Neutrophil (primary cell): ENCODE measurements around the gene CMSS1.

Source experiments
- H3K27ac ChIP-seq: fragments of 200-600 bp; sonication (generic); 2 replicates; pipeline ENCODE4 v1.5.1; 2016; ENCODE audit warnings: mild to moderate bottlenecking, moderate library complexity
- H3K27me3 ChIP-seq: fragments of 200-600 bp; sonication (generic); 2 replicates; pipeline ENCODE4 v1.6.0; 2016; ENCODE audit warnings: mild to moderate bottlenecking
- H3K36me3 ChIP-seq: fragments of 200-600 bp; sonication (generic); 2 replicates; pipeline ENCODE4 v1.5.1; 2017
- H3K4me1 ChIP-seq, 2 experiments: fragments of 200-600 bp in 1 of 2; sonication (generic) in 1 of 2; 1 replicate in 1 of 2; 2 replicates in 1 of 2; pipeline versions ENCODE4 v1.5.1 to v1.6.1; 2013 to 2016; ENCODE audit warnings: low read depth in 1 of 2, low read length in 1 of 2, mild to moderate bottlenecking in 1 of 2, moderate library complexity in 1 of 2; ENCODE audit not compliant: control insufficient read depth in 1 of 2, insufficient read depth in 1 of 2
- H3K4me3 ChIP-seq, 2 experiments: fragments of 200-600 bp in 1 of 2; sonication (generic) in 1 of 2; 1 replicate in 1 of 2; 2 replicates in 1 of 2; pipeline ENCODE4 v1.5.1; 2013 to 2016; ENCODE audit warnings: low read depth in 1 of 2, low read length in 1 of 2, mild to moderate bottlenecking in 1 of 2, moderate library complexity in 1 of 2
- H3K9me3 ChIP-seq: fragments of 200-600 bp; sonication (generic); 2 replicates; pipeline ENCODE4 v1.5.1; 2016
- CTCF ChIP-seq: fragments of 200-600 bp; sonication (generic); IDR thresholded peaks from 2 replicates; pipeline ENCODE4 v1.5.1; 2016; ENCODE audit warnings: antibody characterized with exemption

The CMSS1 gene

DNA sequence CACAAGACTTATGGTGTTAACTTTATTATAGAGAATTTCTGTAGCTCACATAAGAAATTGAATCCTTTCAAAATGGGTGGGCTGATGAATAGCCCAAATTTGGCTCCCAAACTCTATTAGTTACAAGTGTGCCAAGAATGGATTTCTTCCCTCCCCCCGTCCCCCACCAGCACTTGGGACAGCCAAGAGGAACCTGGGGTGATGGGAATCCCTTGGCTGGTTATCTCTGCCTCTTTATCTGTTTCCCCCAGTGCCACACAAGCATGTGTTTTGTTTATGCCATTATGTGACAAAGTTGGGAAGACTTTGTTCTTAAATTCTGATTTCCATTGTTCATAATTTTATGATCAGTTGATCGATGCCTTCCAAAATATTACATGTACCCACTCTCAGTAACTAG, 28.3 kb downstream of the CMSS1 start:
- peaks cover 0 to 4% of the 10 kb centered on the region in 2 experiments for H3K4me1 ChIP-seq
- no peaks in the 10 kb centered on the region for H3K9me3 ChIP-seq
- no peak overlapping the region for H3K4me3 ChIP-seq
- no peak overlapping the region for H3K27ac ChIP-seq
- no peaks in the 10 kb centered on the region for H3K36me3 ChIP-seq
- no peak for TF ChIP-seq CTCF
- H3K27me3 ChIP-seq: no peaks in the 10 kb centered on the region

- Histone ChIP-seq H3K27me3 (no peaks in the 10 kb centered on the region), H3K4me1 (peaks cover 0 to 4% of the 10 kb centered on the region in 2 experiments), H3K36me3 (no peaks in the 10 kb centered on the region), H3K9me3 (no peaks in the 10 kb centered on the region), H3K27ac (no peak overlapping the region), H3K4me3 (no peak overlapping the region)
- TF ChIP-seq CTCF: no peak
Measured at GRCh38 chr3:99846477-99847160, 29.0 kb downstream of the CMSS1 start.

- Histone ChIP-seq H3K9me3 (no peaks in the 10 kb centered on the region), H3K4me1 (peaks cover 0 to 4% of the 10 kb centered on the region in 2 experiments), H3K27ac (no peak overlapping the region), H3K27me3 (no peaks in the 10 kb centered on the region), H3K36me3 (no peaks in the 10 kb centered on the region), H3K4me3 (no peak overlapping the region)
- TF ChIP-seq CTCF: no peak
Measured at GRCh38 chr3:99848433-99848832, 30.8 kb downstream of the CMSS1 start.

- Histone ChIP-seq H3K27me3 (no peaks in the 10 kb centered on the region), H3K36me3 (no peaks in the 10 kb centered on the region), H3K4me1 (peaks cover 0 to 4% of the 10 kb centered on the region in 2 experiments), H3K4me3 (no peak overlapping the region), H3K9me3 (no peaks in the 10 kb centered on the region), H3K27ac (no peak overlapping the region)
- no peak for TF ChIP-seq CTCF
Measured at GRCh38 chr3:99850608-99851007, 32.9 kb downstream of the CMSS1 start.

GRCh38 chr3:99851955-99852354, 34.3 kb downstream of the CMSS1 start:
- Histone ChIP-seq H3K4me1 (peaks cover 0 to 4% of the 10 kb centered on the region in 2 experiments), H3K27me3 (no peaks in the 10 kb centered on the region), H3K36me3 (no peaks in the 10 kb centered on the region), H3K9me3 (no peaks in the 10 kb centered on the region), H3K4me3 (no peak overlapping the region), H3K27ac (no peak overlapping the region)
- no peak for TF ChIP-seq CTCF
